Breast epithelium (tissue), 3 donors: Measurements from ENCODE around the gene CLIP4.

ENCODE experiments used
- CTCF ChIP-seq, 3 donors: fragments of 450-650 bp; IDR thresholded peaks; one replicate each; pipeline ENCODE4 v1.5.1; 2016 to 2017; ENCODE audit warnings: antibody characterized with exemption in 3 of 3, mild to moderate bottlenecking in 3 of 3, moderate library complexity in 3 of 3
- POLR2A ChIP-seq: fragments of 450-650 bp; IDR thresholded peaks from one replicate; pipeline ENCODE4 v1.6.1; 2016; ENCODE audit warnings: antibody characterized with exemption, mild to moderate bottlenecking, moderate library complexity
- POLR2AphosphoS5 ChIP-seq, 3 donors: sonication (generic); formaldehyde crosslinking; IDR thresholded peaks; one replicate each; pipeline ENCODE4 v1.6.1; 2017; ENCODE audit warnings: antibody characterized with exemption in 3 of 3

- TF ChIP-seq CTCF (IDR thresholded peaks at IDR 0.05) (peak in 1 of 3 donors; percentile 32), POLR2A (no peak), POLR2AphosphoS5 (IDR thresholded peaks at IDR 0.05) (no peak)
Observed at GRCh38 chr2:29238497-29238896, 123.3 kb downstream of the CLIP4 start.
